Measurements from ENCODE around the gene NFAT5. TPM values are rescaled to one million over a fixed set of nuclear protein-coding genes. Genes with fewer than 3 reads are reported as not detected.

NFAT5 gene
- total and polyA plus RNA-seq, 9 of the 15 experiments (the other 6 are each of a cell fraction or from before 2014, with no cell fraction given), result 0.78 to 20.5 (median 12.4) TPM

DNA sequence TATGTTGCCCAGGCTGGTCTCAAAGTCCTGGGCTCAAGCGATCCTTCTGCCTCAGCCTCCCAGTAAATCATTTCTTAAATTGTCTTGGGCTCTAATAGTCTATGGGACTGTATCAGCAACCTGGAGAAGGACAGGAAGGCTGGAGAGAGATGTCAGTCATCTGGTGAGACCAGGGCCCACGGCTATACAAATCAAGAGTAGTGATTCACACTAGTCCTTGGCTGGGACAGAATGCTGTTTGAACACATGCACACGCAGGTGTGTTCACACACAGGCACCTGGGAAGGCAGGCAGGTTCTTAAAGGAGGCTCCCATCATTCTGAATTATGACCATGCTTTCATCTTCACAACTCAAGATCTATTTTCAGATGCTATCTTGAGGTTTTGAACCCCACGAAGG, 146.5 kb downstream of the NFAT5 start:
- Histone ChIP-seq H3K27ac (ENCODE audit: extremely low read depth, low read depth, low read length) (no peak overlapping the region), H3K4me1 (replicated peaks in 1 of 2; ENCODE audit: control insufficient read depth in 2 of 2, insufficient read depth in 2 of 2, low read length in 2 of 2) (no peaks in the 10 kb centered on the region; a peak in 1 of 5 replicates), H3K36me3 (ENCODE audit: control insufficient read depth, insufficient read depth, low read length) (peaks cover 64% of the 10 kb centered on the region; the same call in 2 of the 3 replicates), H2AFZ (ENCODE audit: low read depth, low read length) (no peak overlapping the region), H3K27me3 (ENCODE audit: control insufficient read depth in 2 of 2, insufficient read depth in 2 of 2, low read length in 2 of 2) (no peaks in the 10 kb centered on the region), H3K4me2 (ENCODE audit: insufficient read depth, low read length) (no peak overlapping the region), H3K9me3 (replicated peaks; ENCODE audit: control insufficient read depth, insufficient read depth, low read depth, low read length) (no peaks in the 10 kb centered on the region), H3K9ac (ENCODE audit: insufficient read depth in 1 of 2, low read depth in 2 of 2, low read length in 2 of 2) (no peak overlapping the region), H3K9me1 (ENCODE audit: control insufficient read depth, insufficient read depth, low read length) (no peaks in the 10 kb centered on the region), H4K20me1 (replicated peaks; ENCODE audit: control insufficient read depth, insufficient read depth, low read length) (no peaks in the 10 kb centered on the region), H3K4me3 (no peak overlapping the region), H3K79me2 (ENCODE audit: control insufficient read depth, insufficient read depth, low read length) (no peaks in the 10 kb centered on the region)
- FAIRE-seq (no peak), DNase-seq (ENCODE audit: extremely low read depth in 1 of 4, low spot score in 3 of 4) (no peak), ATAC-seq (no peak)
- ChIA-PET POLR2A (interaction anchor here (0.6 to 2.4 kb wide), 3 partner anchors 10 to 42 kb away, joined by 5 to 10 read pairs (median 6); partner anchors contain the start of gene NOB1), CTCF (ENCODE audit: low intra/inter-chr PET ratio) (no interaction called here)
- BruUV-seq (replicated peaks), result no TSS peak
- WGBS (ENCODE audit: insufficient coverage, low coverage, missing lambda C conversion rate), result 76% methylated on average over 4 of the region's 4 CpGs
- in situ Hi-C loops (cut with MboI), result loop anchor here (5.0 kb wide), 1 partner anchor 40 kb away; the partner anchor contains the start of gene NOB1
- intact Hi-C loops (cut with micrococcal nuclease), result no loop called here
- TF ChIP-seq ZNF408 (CRISPR knock-in tag; IDR thresholded peaks at IDR 0.05; ENCODE audit: low read depth), result no peak
- TF ChIP-seq ZNF354B (CRISPR knock-in tag; IDR thresholded peaks at IDR 0.05), result no peak
- TF ChIP-seq, protein P1, sequence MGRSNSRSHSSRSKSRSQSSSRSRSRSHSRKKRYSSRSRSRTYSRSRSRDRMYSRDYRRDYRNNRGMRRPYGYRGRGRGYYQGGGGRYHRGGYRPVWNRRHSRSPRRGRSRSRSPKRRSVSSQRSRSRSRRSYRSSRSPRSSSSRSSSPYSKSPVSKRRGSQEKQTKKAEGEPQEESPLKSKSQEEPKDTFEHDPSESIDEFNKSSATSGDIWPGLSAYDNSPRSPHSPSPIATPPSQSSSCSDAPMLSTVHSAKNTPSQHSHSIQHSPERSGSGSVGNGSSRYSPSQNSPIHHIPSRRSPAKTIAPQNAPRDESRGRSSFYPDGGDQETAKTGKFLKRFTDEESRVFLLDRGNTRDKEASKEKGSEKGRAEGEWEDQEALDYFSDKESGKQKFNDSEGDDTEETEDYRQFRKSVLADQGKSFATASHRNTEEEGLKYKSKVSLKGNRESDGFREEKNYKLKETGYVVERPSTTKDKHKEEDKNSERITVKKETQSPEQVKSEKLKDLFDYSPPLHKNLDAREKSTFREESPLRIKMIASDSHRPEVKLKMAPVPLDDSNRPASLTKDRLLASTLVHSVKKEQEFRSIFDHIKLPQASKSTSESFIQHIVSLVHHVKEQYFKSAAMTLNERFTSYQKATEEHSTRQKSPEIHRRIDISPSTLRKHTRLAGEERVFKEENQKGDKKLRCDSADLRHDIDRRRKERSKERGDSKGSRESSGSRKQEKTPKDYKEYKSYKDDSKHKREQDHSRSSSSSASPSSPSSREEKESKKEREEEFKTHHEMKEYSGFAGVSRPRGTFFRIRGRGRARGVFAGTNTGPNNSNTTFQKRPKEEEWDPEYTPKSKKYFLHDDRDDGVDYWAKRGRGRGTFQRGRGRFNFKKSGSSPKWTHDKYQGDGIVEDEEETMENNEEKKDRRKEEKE (IDR thresholded peaks at IDR 0.05; ENCODE audit: borderline replicate concordance in 1 of 2, control insufficient read depth in 1 of 2, low read depth in 2 of 2, low read length in 1 of 2), result no peak
- TF ChIP-seq CREB1 (IDR thresholded peaks at IDR 0.05), result no peak
- TF ChIP-seq CREB1 (CRISPR knock-in tag; IDR thresholded peaks at IDR 0.05), result no peak
- no peak for TF ChIP-seq KLF16 (IDR thresholded peaks at IDR 0.05)
- TF ChIP-seq U2AF2 (optimal IDR thresholded peaks at IDR 0.05; ENCODE audit: low read depth, low read length), result no peak
- no peak for TF ChIP-seq ZNF239 (CRISPR knock-in tag; IDR thresholded peaks at IDR 0.05)
- no peak for TF ChIP-seq HES1 (IDR thresholded peaks at IDR 0.05; ENCODE audit: low read depth)
- no peak for TF ChIP-seq SIN3B (IDR thresholded peaks at IDR 0.05; ENCODE audit: low read depth)
- TF ChIP-seq, protein P2, sequence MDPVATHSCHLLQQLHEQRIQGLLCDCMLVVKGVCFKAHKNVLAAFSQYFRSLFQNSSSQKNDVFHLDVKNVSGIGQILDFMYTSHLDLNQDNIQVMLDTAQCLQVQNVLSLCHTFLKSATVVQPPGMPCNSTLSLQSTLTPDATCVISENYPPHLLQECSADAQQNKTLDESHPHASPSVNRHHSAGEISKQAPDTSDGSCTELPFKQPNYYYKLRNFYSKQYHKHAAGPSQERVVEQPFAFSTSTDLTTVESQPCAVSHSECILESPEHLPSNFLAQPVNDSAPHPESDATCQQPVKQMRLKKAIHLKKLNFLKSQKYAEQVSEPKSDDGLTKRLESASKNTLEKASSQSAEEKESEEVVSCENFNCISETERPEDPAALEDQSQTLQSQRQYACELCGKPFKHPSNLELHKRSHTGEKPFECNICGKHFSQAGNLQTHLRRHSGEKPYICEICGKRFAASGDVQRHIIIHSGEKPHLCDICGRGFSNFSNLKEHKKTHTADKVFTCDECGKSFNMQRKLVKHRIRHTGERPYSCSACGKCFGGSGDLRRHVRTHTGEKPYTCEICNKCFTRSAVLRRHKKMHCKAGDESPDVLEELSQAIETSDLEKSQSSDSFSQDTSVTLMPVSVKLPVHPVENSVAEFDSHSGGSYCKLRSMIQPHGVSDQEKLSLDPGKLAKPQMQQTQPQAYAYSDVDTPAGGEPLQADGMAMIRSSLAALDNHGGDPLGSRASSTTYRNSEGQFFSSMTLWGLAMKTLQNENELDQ (CRISPR knock-in tag; IDR thresholded peaks at IDR 0.05; ENCODE audit: borderline replicate concordance), result no peak
- TF ChIP-seq MTA1 (IDR thresholded peaks at IDR 0.05; ENCODE audit: borderline replicate concordance), result no peak
- no peak for TF ChIP-seq PHF20 (IDR thresholded peaks at IDR 0.05; ENCODE audit: partially characterized antibody)
- TF ChIP-seq NR2C1 (IDR thresholded peaks at IDR 0.05), result no peak
- TF ChIP-seq NR2C1 (tag; IDR thresholded peaks at IDR 0.05), result no peak
- no peak for TF ChIP-seq ZNF224 (CRISPR knock-in tag; IDR thresholded peaks at IDR 0.05)
- TF ChIP-seq ZNF217 (CRISPR knock-in tag; IDR thresholded peaks at IDR 0.05), result no peak

Data from K562 (cell line).